GM23338 (cell line): ENCODE data around the gene CHSY1.

Experiments used
- CTCF ChIP-seq, 2 experiments: fragments of 200-600 bp in 1 of 2; sonication (generic) in 1 of 2; conservative IDR thresholded peaks; 2 replicates each; pipeline versions ENCODE4 v1.5.1 to v1.6.1; 2016 to 2017; ENCODE audit warnings: antibody characterized with exemption in 2 of 2, low read depth in 2 of 2, mild to moderate bottlenecking in 2 of 2, moderate library complexity in 1 of 2
- EZH2phosphoT487 ChIP-seq: fragments of 200-600 bp; sonication (generic); IDR thresholded peaks from one replicate; pipeline ENCODE4 v1.8.1; 2018; ENCODE audit warnings: antibody characterized with exemption; ENCODE audit not compliant: unreplicated experiment

GRCh38 chr15:101142711-101143110 is 109.1 kb downstream of the CHSY1 start:
- TF ChIP-seq CTCF (conservative IDR thresholded peaks at IDR 0.05; ENCODE audit: low read depth in 2 of 2) (no peak), EZH2phosphoT487 (no peak)
